HG03135 (cell line): ENCODE results near the gene PLEKHG4B.
"Not testable (repeated sequence)": the region's sequence is repeated elsewhere in the genome, so short reads cannot be mapped to it uniquely, and the experiment has no call there.

Experiments used
- ATAC-seq: cut with Tn5 transposase; IDR thresholded peaks from one replicate; pipeline ENCODE4 v1.9.1; 2021; ENCODE audit warnings: mild to moderate bottlenecking, moderate library complexity; ENCODE audit not compliant: unreplicated experiment

The PLEKHG4B gene

GRCh38 chr5:154826-155225 lies 62.9 kb downstream of the PLEKHG4B start:
- no peak for ATAC-seq

GRCh38 chr5:155651-156410 lies 63.9 kb downstream of the PLEKHG4B start:
- ATAC-seq = no peak

- ATAC-seq = no peak
Measured at GRCh38 chr5:156411-157072, 64.6 kb downstream of the PLEKHG4B start.

- ATAC-seq = no peak
Measured at GRCh38 chr5:157126-157715, 65.3 kb downstream of the PLEKHG4B start.

- ATAC-seq = no peak
Measured at GRCh38 chr5:157801-158200, 65.8 kb downstream of the PLEKHG4B start.

GRCh38 chr5:158807-159447 lies 67.0 kb downstream of the PLEKHG4B start:
- no peak for ATAC-seq

- ATAC-seq = no peak
Measured at GRCh38 chr5:159448-160172, 67.6 kb downstream of the PLEKHG4B start.

GRCh38 chr5:160173-160510 lies 68.2 kb downstream of the PLEKHG4B start:
- no peak for ATAC-seq

GRCh38 chr5:160921-161802 lies 69.2 kb downstream of the PLEKHG4B start:
- no peak for ATAC-seq

- no peak for ATAC-seq
Measured at GRCh38 chr5:161803-162110, 69.8 kb downstream of the PLEKHG4B start.

- ATAC-seq = no peak
Measured at GRCh38 chr5:162190-162564, 70.2 kb downstream of the PLEKHG4B start.

GRCh38 chr5:162565-163337 lies 70.8 kb downstream of the PLEKHG4B start:
- no peak for ATAC-seq

GRCh38 chr5:163338-163620 lies 71.3 kb downstream of the PLEKHG4B start:
- ATAC-seq = no peak

GRCh38 chr5:163841-164240 lies 71.9 kb downstream of the PLEKHG4B start:
- no peak for ATAC-seq

- ATAC-seq = no peak
Measured at GRCh38 chr5:164244-164643, 72.3 kb downstream of the PLEKHG4B start.

GRCh38 chr5:164783-165182 lies 72.8 kb downstream of the PLEKHG4B start:
- not testable (repeated sequence) for ATAC-seq

- no peak for ATAC-seq
Measured at GRCh38 chr5:166441-167372, 74.7 kb downstream of the PLEKHG4B start.

GRCh38 chr5:167511-167910 lies 75.5 kb downstream of the PLEKHG4B start:
- ATAC-seq = no peak
